PC-9 (cell line): ENCODE data around the gene CYP11A1. TPM values are rescaled to one million over a fixed set of nuclear protein-coding genes. Genes with fewer than 3 reads are reported as not detected.

Source experiments
- BruUV-seq: library from RNA; stranded (reverse); fragments of 400-500 nt; replicated peaks from 2 replicates; lab custom pipeline; 2021; lab: Mats Ljungman, UMichigan
- CTCF ChIA-PET: fragments of 300-600 bp; sonication (Branson Sonifier 250); formaldehyde crosslinking; loops from one replicate; lab custom pipeline; 2022; ENCODE audit warnings: antibody characterized with exemption; lab: Charles Lee
- POLR2A ChIA-PET: fragments of 300-600 bp; sonication (Branson Sonifier 250); formaldehyde crosslinking; loops from one replicate; lab custom pipeline; 2022; ENCODE audit warnings: antibody characterized with exemption; ENCODE audit not compliant: unreplicated experiment; lab: Charles Lee
- DNase-seq, 2 experiments: peaks; one replicate each; pipeline versions ENCODE4 v3.0.0 to v3.0.0-alpha.2; 2015 to 2022; ENCODE audit warnings: mixed read lengths in 1 of 2
- H2AFZ ChIP-seq: fragments of 200-600 bp; sonication (generic); 2 replicates; pipeline ENCODE4 v1.8.1; 2017; ENCODE audit warnings: antibody characterized with exemption
- H3F3A ChIP-seq: fragments of 200-600 bp; sonication (generic); 2 replicates; pipeline ENCODE4 v1.8.1; 2017; ENCODE audit warnings: antibody characterized with exemption, mild to moderate bottlenecking, low read depth; ENCODE audit not compliant: insufficient read depth
- H3K27ac ChIP-seq: fragments of 200-600 bp; sonication (generic); 2 replicates; pipeline ENCODE4 v1.6.1; 2016; ENCODE audit warnings: mixed run types
- H3K27me3 ChIP-seq: fragments of 200-600 bp; sonication (generic); 2 replicates; pipeline ENCODE4 v1.6.1; 2016; ENCODE audit warnings: low read depth, mixed run types; ENCODE audit not compliant: insufficient read depth
- H3K36me3 ChIP-seq: fragments of 200-600 bp; sonication (generic); 2 replicates; pipeline ENCODE4 v1.6.1; 2016; ENCODE audit warnings: low read depth, mixed run types
- H3K4me1 ChIP-seq: fragments of 200-600 bp; sonication (generic); replicated peaks from 2 replicates; pipeline ENCODE4 v1.6.1; 2016; ENCODE audit warnings: mixed run types; ENCODE audit not compliant: insufficient read depth
- H3K4me2 ChIP-seq: fragments of 200-600 bp; sonication (generic); 2 replicates; pipeline ENCODE4 v1.6.1; 2017; ENCODE audit warnings: mixed run types
- H3K4me3 ChIP-seq: fragments of 200-600 bp; sonication (generic); 2 replicates; pipeline ENCODE4 v1.6.1; 2016; ENCODE audit warnings: mixed run types
- H3K79me2 ChIP-seq: fragments of 200-600 bp; sonication (generic); 2 replicates; pipeline ENCODE4 v1.6.1; 2017; ENCODE audit warnings: low read depth, mixed run types
- H3K9me2 ChIP-seq: fragments of 200-600 bp; sonication (generic); 2 replicates; pipeline ENCODE4 v1.8.1; 2017; ENCODE audit warnings: mild to moderate bottlenecking; ENCODE audit not compliant: insufficient read depth
- H3K9me3 ChIP-seq: fragments of 200-600 bp; sonication (generic); 2 replicates; pipeline ENCODE4 v1.8.1; 2016; ENCODE audit warnings: low read depth; ENCODE audit not compliant: insufficient read depth
- H4K20me1 ChIP-seq: fragments of 200-600 bp; sonication (generic); 2 replicates; pipeline ENCODE4 v1.8.1; 2017; ENCODE audit not compliant: insufficient read depth
- EZH2 ChIP-seq: fragments of 200-600 bp; sonication (generic); IDR thresholded peaks from 2 replicates; pipeline ENCODE4 v1.8.0; 2017; ENCODE audit warnings: antibody characterized with exemption, low read depth
- intact Hi-C: fragments of 100-400 bp; cut with micrococcal nuclease; formaldehyde crosslinking; loops from one replicate; pipeline ENCODE4 v1.10.0; 2022; ENCODE audit not compliant: unreplicated experiment
- total RNA-seq: library from RNA; stranded (reverse); gene quantifications from 2 replicates; pipeline ENCODE4 v1.2.3, GENCODE V29; 2021
- TF ChIP-seq, protein P1 (sequence below): fragments of 200-600 bp; sonication (generic); conservative IDR thresholded peaks from 2 replicates; pipeline ENCODE4 v1.6.1; 2017; ENCODE audit warnings: mixed run types, antibody characterized with exemption, mild to moderate bottlenecking, moderate library complexity

Gene CYP11A1
- total RNA-seq, 1 experiment from 2014 or later: 7.1 TPM

- Histone ChIP-seq H3K4me1 (no peaks in the 10 kb centered on the region), H3K4me2 (no peak overlapping the region), H3K27ac (no peak overlapping the region), H3K9me2 (no peaks in the 10 kb centered on the region), H3K36me3 (no peaks in the 10 kb centered on the region), H3F3A (no peaks in the 10 kb centered on the region), H4K20me1 (no peaks in the 10 kb centered on the region), H3K9me3 (no peaks in the 10 kb centered on the region), H3K4me3 (no peak overlapping the region), H2AFZ (no peak overlapping the region), H3K27me3 (0 out of 2 replicates have a peak, but pooled peaks cover 4% of the 10 kb centered on the region), H3K79me2 (no peaks in the 10 kb centered on the region)
- POLR2A ChIA-PET: no interaction called here
- CTCF ChIA-PET: no interaction called here
- no TSS peak for BruUV-seq
- intact Hi-C loops: loop anchor here (5.0 kb wide), 2 partner anchors 58 to 123 kb away; no protein-coding TSS in a partner anchor
- no peak for DNase-seq
- no peak for TF ChIP-seq EZH2
- TF ChIP-seq, protein P1, sequence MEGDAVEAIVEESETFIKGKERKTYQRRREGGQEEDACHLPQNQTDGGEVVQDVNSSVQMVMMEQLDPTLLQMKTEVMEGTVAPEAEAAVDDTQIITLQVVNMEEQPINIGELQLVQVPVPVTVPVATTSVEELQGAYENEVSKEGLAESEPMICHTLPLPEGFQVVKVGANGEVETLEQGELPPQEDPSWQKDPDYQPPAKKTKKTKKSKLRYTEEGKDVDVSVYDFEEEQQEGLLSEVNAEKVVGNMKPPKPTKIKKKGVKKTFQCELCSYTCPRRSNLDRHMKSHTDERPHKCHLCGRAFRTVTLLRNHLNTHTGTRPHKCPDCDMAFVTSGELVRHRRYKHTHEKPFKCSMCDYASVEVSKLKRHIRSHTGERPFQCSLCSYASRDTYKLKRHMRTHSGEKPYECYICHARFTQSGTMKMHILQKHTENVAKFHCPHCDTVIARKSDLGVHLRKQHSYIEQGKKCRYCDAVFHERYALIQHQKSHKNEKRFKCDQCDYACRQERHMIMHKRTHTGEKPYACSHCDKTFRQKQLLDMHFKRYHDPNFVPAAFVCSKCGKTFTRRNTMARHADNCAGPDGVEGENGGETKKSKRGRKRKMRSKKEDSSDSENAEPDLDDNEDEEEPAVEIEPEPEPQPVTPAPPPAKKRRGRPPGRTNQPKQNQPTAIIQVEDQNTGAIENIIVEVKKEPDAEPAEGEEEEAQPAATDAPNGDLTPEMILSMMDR: no peak
Measured at GRCh38 chr15:74300057-74300795, 67.2 kb downstream of the CYP11A1 start.

GRCh38 chr15:74297887-74298286 lies 69.6 kb downstream of the CYP11A1 start:
- Histone ChIP-seq H3K4me2 (no peak overlapping the region), H3K9me3 (no peaks in the 10 kb centered on the region), H3K27ac (no peak overlapping the region), H3K79me2 (no peaks in the 10 kb centered on the region), H3K4me3 (no peak overlapping the region), H3K36me3 (no peaks in the 10 kb centered on the region), H3K9me2 (no peaks in the 10 kb centered on the region), H2AFZ (no peak overlapping the region), H4K20me1 (no peaks in the 10 kb centered on the region), H3K27me3 (peaks cover 4% of the 10 kb centered on the region; the same call in 1 of the 2 replicates), H3F3A (no peaks in the 10 kb centered on the region), H3K4me1 (no peaks in the 10 kb centered on the region)
- TF ChIP-seq EZH2: no peak
- TF ChIP-seq, protein P1: no peak
- ChIA-PET POLR2A (no interaction called here), CTCF (no interaction called here)
- intact Hi-C loops: no loop called here
- BruUV-seq: no TSS peak
- DNase-seq: no peak

- Histone ChIP-seq H3K27ac (no peak overlapping the region), H3K27me3 (peaks cover 2% of the 10 kb centered on the region; the same call in 1 of the 2 replicates), H3K36me3 (no peaks in the 10 kb centered on the region), H3K4me3 (no peak overlapping the region), H3F3A (no peaks in the 10 kb centered on the region), H3K9me3 (no peaks in the 10 kb centered on the region), H2AFZ (no peak overlapping the region), H3K4me2 (no peak overlapping the region), H4K20me1 (no peaks in the 10 kb centered on the region), H3K9me2 (no peaks in the 10 kb centered on the region), H3K79me2 (no peaks in the 10 kb centered on the region), H3K4me1 (no peaks in the 10 kb centered on the region)
- BruUV-seq: no TSS peak
- ChIA-PET POLR2A (no interaction called here), CTCF (interaction anchor here (0.6 kb wide), 1 partner anchor 323 kb away, joined by 6 read pairs; no protein-coding TSS in a partner anchor)
- DNase-seq: peak in 1 of 2 experiments; percentile 14
- no peak for TF ChIP-seq EZH2
- TF ChIP-seq, protein P1: 0 out of 2 replicates have a peak, but pooled peaks have one; percentile 24
- intact Hi-C loops: no loop called here
Measured at GRCh38 chr15:74295800-74296199, 71.6 kb downstream of the CYP11A1 start.
